Skeletal muscle satellite cell (primary cell): ENCODE data around the gene UBE3B.
A peak's percentile ranks its signal among the peaks of the same experiment; 100 is the strongest.
"Not testable (repeated sequence)": the region's sequence is repeated elsewhere in the genome, so short reads cannot be mapped to it uniquely, and the experiment has no call there.

Source experiments
- H3K27me3 ChIP-seq: 2 replicates; pipeline ENCODE4 v1.7.0; 2013; ENCODE audit warnings: low read length; ENCODE audit not compliant: control insufficient read depth, insufficient read depth
- H3K36me3 ChIP-seq: 2 replicates; pipeline ENCODE4 v1.7.0; 2013; ENCODE audit warnings: mild to moderate bottlenecking, control low read depth, low read length; ENCODE audit not compliant: insufficient read depth
- H3K4me1 ChIP-seq: 2 replicates; pipeline ENCODE4 v1.7.0; 2013; ENCODE audit warnings: low read length; ENCODE audit not compliant: control insufficient read depth, insufficient read depth
- H3K4me2 ChIP-seq: 2 replicates; pipeline ENCODE4 v1.7.0; 2013; ENCODE audit warnings: mild to moderate bottlenecking, low read length
- H3K4me3 ChIP-seq: 2 replicates; pipeline ENCODE4 v1.7.0; 2013; ENCODE audit warnings: low read length
- H3K9ac ChIP-seq: 2 replicates; pipeline ENCODE4 v1.7.0; 2013; ENCODE audit warnings: mild to moderate bottlenecking, low read depth, low read length, moderate library complexity
- H3K9me3 ChIP-seq: replicated peaks from 2 replicates; pipeline ENCODE4 v1.7.0; 2013; ENCODE audit warnings: mild to moderate bottlenecking, control low read depth, low read length

UBE3B gene

DNA sequence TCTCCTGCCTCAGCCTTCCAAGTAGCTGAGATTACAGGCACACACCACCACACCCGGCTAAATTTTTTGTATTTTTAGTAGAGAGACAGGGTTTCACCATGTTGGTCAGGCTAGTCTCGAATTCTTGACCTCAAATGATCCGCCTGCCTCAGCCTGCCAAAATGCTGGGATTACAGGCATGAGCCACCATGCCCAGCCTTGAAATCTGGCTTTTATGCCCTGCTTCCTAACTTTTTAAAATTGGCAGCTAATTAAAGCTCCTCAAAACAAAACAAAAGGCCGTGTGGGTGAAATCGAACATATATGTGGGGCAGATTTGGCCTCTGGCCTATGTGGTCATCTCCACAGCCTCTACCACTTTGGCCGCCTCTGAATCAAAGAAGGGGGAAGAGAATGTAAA is 38.3 kb upstream of the UBE3B start:
- no peak overlapping the region for H3K4me3 ChIP-seq
- peaks cover 1% of the 10 kb centered on the region for H3K36me3 ChIP-seq
- H3K4me1 ChIP-seq: peaks cover 18% of the 10 kb centered on the region
- H3K9ac ChIP-seq: no peak overlapping the region
- no peaks in the 10 kb centered on the region for H3K9me3 ChIP-seq
- no peak overlapping the region for H3K4me2 ChIP-seq
- no peaks in the 10 kb centered on the region for H3K27me3 ChIP-seq

DNA sequence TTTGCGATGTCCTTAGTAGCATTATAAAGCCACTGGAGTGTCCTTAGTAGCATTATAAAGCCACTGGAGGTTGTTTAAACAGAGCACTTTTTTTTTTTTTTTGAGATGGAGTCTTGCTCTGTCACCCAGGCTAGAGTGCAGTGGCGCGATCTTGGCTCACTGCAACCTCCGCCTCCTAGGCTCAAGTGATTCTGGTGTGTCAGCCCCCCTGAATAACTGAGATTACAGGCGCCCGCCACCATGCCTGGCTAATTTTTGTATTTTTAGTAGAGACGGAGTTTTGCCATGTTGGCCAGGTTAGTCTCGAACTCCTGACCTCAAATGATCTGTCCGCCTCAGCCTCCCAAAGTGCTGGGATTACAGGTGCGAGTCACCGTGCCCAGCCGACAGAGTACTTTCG is 37.5 kb upstream of the UBE3B start:
- not testable (repeated sequence) for H3K4me2 ChIP-seq, H3K9me3 ChIP-seq, H3K27me3 ChIP-seq, H3K4me3 ChIP-seq, H3K36me3 ChIP-seq, H3K9ac ChIP-seq
- H3K4me1 ChIP-seq: peaks cover 26% of the 10 kb centered on the region

DNA sequence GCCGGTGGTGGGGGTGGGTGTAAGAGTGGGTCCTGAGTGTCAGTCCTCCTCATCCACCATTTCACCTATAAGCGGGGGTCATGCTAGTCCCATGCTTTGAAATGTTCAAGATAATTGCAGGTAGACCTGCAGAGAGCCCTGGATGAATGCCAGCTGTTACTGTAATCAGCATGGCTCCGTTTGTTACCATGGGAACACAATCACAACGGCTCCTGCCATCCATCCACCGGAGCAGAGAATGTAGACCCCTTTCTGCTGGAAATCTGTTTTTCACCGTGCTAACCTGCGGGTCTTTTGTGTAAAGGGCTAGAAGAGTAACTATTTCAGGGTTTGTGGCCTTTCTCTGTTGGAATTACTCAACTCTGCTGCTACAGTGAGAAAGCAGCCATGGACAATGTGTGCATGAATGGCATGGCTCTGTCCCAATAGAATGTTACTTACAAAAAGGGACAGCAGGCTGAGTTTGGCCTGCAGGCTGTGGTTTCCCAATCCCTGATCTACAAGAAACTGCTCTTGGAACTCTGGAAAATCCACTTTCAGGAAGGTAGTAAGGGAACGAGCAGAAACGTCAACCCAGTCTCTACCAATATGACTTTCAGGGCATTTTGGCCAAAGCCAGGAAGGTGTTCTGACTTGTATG is 36.5 kb upstream of the UBE3B start:
- Histone ChIP-seq H3K36me3 (peaks cover 11% of the 10 kb centered on the region), H3K4me3 (no peak overlapping the region), H3K9me3 (no peaks in the 10 kb centered on the region), H3K4me1 (peaks cover 33% of the 10 kb centered on the region), H3K4me2 (no peak overlapping the region), H3K27me3 (no peaks in the 10 kb centered on the region), H3K9ac (no peak overlapping the region)

DNA sequence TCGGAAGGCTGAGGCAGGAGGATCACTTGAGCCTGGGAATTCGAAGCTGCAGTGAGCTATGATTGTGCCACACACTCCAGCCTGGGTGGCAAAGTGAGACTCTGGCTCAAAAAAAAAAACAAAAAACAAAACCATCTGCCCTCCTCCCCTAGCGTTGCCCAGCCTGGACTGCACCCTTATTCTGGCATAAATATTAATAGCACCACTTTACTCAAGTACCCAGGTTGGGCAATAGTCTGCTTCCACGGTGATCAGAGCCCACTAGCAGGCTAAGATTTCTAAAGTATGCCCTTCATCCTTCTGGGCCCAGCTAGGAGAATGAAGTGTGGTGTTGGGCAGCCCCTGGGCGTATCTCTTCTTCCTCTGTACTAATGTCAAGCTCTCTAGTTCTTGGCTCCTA is 33.6 kb upstream of the UBE3B start:
- H3K4me2 ChIP-seq: no peak overlapping the region
- no peaks in the 10 kb centered on the region for H3K27me3 ChIP-seq
- H3K4me1 ChIP-seq: peaks cover 36% of the 10 kb centered on the region

DNA sequence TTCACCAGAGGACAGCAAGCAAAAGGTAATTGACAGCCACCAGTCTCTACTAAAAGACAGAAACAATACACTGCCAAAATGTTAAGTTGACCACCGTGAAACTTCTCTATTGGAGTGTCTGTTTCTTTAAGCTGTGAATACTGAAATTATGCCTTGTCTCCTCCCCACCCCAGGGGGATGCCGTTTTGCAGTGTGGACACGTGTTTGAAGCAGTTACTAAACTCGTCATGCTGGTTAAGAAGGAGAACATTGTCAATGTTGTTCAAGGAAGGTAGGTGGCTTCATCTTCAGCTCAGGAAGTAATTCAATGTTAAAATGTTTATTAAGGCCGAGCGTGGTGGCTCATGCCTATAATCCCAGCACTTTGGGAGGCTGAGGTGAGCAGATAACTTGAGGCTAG is 33.2 kb upstream of the UBE3B start:
- Histone ChIP-seq H3K9me3 (no peaks in the 10 kb centered on the region), H3K36me3 (peaks cover 42% of the 10 kb centered on the region), H3K4me2 (no peak overlapping the region), H3K9ac (peak overlapping the region; percentile 61), H3K27me3 (no peaks in the 10 kb centered on the region), H3K4me3 (no peak overlapping the region), H3K4me1 (peaks cover 32% of the 10 kb centered on the region)

More for the DNA sequence above, 33.6 kb upstream of the UBE3B start:
- Histone ChIP-seq H3K9ac (peak overlapping the region; percentile 61), H3K4me3 (no peak overlapping the region), H3K36me3 (peaks cover 38% of the 10 kb centered on the region), H3K9me3 (no peaks in the 10 kb centered on the region)

DNA sequence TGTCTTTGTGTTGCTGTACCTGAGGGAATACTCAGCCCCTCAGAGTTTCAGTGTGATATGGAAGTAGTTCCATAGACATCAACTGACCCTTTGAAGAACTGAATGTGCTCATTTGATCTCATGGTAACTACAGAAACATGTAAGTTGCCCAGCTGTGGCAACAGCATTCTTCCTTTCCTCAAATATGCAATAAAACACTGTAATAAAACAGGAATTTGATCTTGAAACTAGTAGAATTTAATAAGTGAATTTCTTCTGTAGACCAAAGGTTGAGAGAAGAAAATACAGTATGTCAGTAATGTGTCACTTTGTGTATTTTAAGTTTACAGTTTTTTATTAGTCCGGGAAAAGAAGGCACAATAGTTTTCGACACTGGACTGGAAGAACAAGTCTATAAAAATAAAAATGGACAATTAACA is 32.2 kb upstream of the UBE3B start:
- Histone ChIP-seq H3K4me1 (peaks cover 27% of the 10 kb centered on the region), H3K9me3 (no peaks in the 10 kb centered on the region), H3K4me2 (peak overlapping the region; percentile 45), H3K36me3 (peaks cover 43% of the 10 kb centered on the region), H3K4me3 (no peak overlapping the region), H3K27me3 (no peaks in the 10 kb centered on the region), H3K9ac (peak overlapping the region; percentile 72)

DNA sequence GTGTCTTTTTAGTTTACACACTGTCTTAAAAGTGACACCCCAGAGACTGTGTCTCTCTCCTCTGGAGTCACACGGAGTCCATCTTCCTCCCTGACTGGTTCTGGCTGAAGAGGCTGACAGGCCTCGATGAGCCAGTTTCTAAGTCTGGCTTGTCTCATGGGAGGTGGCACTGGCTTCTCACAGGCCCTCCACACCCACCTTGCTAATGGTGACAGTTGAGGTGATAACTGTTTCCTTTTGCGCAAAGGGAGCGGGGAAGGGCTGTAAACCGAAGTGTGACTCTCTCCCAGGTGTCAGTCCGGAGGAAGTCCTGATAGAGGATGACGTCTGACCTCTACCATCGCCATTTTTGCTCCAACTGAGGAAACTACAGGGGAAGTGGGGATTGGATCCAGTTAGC is 30.6 kb upstream of the UBE3B start:
- Histone ChIP-seq H3K9ac (no peak overlapping the region), H3K4me1 (peaks cover 27% of the 10 kb centered on the region), H3K27me3 (no peaks in the 10 kb centered on the region), H3K4me3 (no peak overlapping the region), H3K36me3 (peaks cover 60% of the 10 kb centered on the region), H3K4me2 (no peak overlapping the region), H3K9me3 (no peaks in the 10 kb centered on the region)

DNA sequence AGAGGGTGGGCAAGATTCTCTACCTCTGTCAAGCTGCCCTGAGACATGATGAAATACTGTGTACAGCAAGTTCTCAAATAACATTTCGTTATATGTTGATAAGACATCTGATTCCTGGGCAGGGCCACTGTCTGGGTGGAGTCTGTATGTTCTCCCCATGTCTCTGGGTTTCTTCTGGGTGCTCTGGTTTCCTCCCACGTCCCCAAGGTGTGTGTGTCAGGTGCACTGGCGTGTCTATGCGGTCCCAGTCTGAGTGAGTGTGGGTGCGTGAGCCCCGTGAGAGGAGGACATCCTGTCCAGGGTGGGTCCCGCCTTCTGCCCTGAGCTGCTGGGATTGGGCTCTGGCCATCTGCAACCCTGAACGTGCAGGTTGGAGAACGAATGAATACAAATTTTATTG is 30.0 kb upstream of the UBE3B start:
- H3K36me3 ChIP-seq: peaks cover 66% of the 10 kb centered on the region

DNA sequence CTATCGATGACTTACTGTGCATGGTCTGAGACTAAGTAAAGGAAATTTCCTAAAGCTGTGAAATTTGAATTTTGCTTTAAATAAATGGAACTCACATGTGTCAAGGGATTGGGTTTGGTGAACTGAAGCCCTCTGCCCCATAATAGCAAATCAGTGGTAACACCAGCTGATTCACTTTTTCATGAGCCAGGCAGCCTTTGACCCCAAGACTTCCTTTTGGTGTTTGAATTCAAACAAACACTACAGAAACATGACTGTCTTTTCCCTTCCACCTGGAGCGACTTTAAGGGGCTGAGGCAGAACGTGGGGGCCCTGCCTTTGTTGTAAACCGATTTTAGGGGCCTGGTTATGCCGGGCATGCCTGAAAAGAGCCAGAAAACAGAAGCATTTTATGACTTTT is 29.2 kb upstream of the UBE3B start:
- Histone ChIP-seq H3K4me2 (no peak overlapping the region), H3K4me3 (no peak overlapping the region), H3K9ac (no peak overlapping the region), H3K4me1 (peaks cover 27% of the 10 kb centered on the region), H3K36me3 (peaks cover 74% of the 10 kb centered on the region), H3K27me3 (no peaks in the 10 kb centered on the region), H3K9me3 (no peaks in the 10 kb centered on the region)

More for the DNA sequence above, 30.0 kb upstream of the UBE3B start:
- Histone ChIP-seq H3K9ac (no peak overlapping the region), H3K27me3 (no peaks in the 10 kb centered on the region), H3K9me3 (no peaks in the 10 kb centered on the region), H3K4me1 (peaks cover 27% of the 10 kb centered on the region), H3K4me2 (no peak overlapping the region), H3K4me3 (no peak overlapping the region)

DNA sequence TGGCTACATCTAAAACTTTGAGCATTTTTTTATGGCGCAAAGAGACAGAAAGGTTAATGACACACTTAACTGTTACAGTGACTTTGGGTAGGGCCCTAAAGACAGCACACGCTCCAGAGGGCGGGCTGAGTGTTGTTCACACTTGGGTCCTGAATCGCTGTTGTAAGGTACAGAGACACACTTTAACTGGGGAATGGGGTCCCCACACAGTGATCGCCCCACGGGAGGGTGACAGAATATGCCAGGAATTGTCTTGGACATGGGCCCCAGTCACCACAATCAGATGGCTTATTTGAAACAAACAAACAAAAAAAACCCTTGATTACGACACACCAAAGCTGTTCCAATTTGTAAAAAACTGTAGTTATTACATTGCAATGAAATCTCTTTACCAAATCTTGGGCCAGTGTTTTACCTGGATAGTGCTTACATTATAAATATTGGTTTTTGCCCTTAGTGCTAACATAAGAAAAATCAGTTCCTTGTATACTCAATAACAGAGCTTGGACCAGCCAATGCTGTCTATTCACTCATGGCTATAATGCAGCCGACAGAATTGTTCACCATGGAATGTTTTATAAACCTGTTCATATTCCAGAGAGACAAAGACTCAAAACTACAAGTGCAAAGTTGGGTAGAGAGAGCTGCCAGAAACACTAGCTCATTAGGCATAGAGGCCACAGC is 28.6 kb upstream of the UBE3B start:
- peaks cover 26% of the 10 kb centered on the region for H3K4me1 ChIP-seq
- peaks cover 80% of the 10 kb centered on the region for H3K36me3 ChIP-seq
- H3K9ac ChIP-seq: no peak overlapping the region
- H3K4me2 ChIP-seq: no peak overlapping the region
- H3K9me3 ChIP-seq: no peaks in the 10 kb centered on the region
- H3K27me3 ChIP-seq: no peaks in the 10 kb centered on the region
- no peak overlapping the region for H3K4me3 ChIP-seq

DNA sequence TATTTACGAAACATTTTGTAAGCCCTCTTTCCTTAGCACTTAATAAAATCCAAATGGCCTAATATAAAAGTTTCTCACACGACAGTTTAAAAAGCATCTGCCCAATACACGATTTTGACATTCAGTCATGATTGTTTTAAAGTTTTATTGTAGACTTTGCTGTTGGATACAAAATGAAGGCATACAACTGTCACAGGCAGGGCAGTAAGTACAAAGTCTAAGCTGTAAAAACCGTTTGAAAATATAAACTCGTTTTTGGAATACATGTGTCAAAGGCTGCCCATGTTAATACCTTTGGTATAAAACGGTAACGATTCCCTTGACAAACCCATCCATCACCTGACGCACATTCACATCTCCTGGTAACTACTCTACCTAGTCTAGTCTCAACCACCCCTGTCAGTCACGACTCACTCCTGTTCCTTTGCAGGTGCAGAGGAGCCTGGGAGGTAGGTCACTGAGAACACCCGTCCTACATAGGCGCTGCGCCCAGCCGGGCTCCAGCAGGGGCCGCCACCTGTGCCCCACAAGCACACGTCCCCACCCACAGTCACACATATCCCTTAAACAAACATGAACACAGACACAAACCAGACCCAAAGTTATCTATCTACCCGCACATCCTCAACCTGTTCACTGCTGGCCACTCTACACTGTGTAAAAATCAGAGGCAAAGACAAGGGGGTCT is 27.4 kb upstream of the UBE3B start:
- no peaks in the 10 kb centered on the region for H3K27me3 ChIP-seq
- H3K36me3 ChIP-seq: peaks cover 82% of the 10 kb centered on the region
- H3K4me2 ChIP-seq: no peak overlapping the region
- H3K9me3 ChIP-seq: no peaks in the 10 kb centered on the region
- no peak overlapping the region for H3K9ac ChIP-seq
- H3K4me3 ChIP-seq: no peak overlapping the region
- H3K4me1 ChIP-seq: peaks cover 14% of the 10 kb centered on the region
